ENCODE data around the gene CASKIN1. TPM values are rescaled to one million over a fixed set of nuclear protein-coding genes. Genes with fewer than 3 reads are reported as not detected.
"Not testable (repeated sequence)": the region's sequence is repeated elsewhere in the genome, so short reads cannot be mapped to it uniquely, and the experiment has no call there.

The CASKIN1 gene
- total RNA-seq, 1 donor, result under 0.01 TPM

DNA sequence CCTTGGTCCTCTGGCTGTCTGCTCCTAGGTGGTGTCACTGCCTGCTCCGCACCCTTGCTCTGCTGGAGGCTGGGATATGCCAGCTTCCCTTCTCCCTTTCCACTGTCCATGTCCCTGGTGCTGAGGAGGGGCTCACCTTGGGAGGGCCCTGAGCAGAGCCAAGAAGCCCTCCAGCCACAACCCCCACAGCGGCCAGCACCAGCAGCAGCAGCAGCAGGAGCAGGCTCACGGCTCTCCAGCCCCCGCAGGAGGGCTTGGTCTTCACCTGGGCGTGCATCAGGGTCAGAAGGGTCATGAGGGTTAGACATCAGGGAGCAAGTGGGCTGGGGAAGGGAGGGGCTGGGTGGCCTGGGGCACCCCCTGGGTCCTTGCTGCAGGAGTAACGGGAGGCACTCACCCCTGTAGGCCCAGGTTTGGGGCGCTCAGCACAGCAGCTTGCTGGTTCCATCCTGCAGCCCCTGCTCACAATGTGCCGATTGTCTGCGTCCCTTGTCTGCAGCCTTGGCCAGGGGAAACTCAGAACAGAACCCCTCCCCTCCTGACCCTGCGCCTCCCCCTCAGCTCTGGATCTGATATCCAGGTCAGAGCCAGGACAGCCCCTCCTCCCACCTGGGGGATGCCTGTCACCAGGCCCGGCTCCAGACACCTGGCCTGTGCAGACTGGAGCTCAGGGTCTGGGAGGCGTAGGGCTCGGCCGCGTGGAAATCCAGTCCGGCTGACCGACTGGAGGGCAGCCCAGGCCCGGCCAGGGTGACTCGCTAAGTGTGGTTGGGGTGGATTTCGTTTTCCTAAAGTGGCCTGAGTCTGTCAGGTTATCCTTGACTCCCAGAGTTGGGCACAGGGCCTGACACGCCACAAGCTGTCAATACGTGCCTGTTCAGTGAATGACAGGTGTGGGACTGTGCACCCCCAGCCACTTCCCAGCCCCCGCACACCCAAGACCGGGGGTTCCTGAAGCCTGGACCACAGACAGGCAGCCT lies 14.3 kb upstream of the CASKIN1 start, which contains the start of gene BRICD5:
BRICD5 (minus strand) TSS at position 478 of the 980 bp plus-strand sequence; CDS start at position 448, 30 bp downstream.
- DNase-seq (ENCODE audit: low read depth in 2 of 3, low spot score in 2 of 3), result no peak

GRCh38 chr16:2210009-2210332 lies 13.6 kb upstream of the CASKIN1 start:
- no peak for DNase-seq (ENCODE audit: low read depth in 2 of 3, low spot score in 2 of 3)

DNA sequence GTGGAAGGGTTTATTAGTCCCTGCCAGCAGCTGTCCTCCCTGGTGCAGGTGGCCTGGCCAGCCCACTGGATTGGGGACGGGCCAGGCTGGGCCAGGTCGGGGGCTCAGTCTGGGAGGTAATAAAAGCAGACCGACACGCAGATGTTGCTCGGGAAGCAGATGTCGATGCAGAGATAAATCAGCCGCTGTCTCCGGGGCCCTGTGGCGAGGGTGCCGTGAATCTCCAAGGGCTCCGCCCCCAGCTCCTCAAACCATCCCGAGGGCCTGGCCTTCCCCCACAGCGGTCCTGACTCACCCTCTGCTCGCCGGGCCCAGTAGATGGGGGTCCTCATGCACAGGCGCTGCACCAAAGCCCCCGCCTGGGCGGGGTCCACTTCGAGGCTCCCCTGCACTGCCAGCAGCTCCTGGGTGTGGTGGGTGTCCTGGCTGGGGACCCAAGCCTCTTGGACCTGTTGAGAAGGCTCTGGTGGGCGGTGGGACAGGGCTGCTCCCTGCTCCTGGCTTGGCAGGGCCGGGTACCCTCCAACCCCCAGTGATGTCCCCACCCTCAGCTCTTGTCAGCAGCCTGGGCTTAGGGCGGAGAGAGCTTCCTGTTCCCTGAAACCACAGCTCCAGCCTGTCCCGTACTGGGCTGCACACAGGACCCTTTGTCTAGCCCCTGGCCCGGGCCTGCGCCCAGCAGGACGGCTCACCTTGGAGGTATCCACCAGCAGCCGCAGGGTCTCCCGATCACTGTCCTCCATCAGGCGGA lies 13.0 kb upstream of the CASKIN1 start:
- DNase-seq (ENCODE audit: low read depth in 2 of 3, low spot score in 2 of 3), result no peak

GRCh38 chr16:2208772-2209171 lies 12.4 kb upstream of the CASKIN1 start:
- no peak for DNase-seq (ENCODE audit: low read depth in 2 of 3, low spot score in 2 of 3)

GRCh38 chr16:2208308-2208707 lies 11.9 kb upstream of the CASKIN1 start:
- no peak for DNase-seq (ENCODE audit: low read depth in 2 of 3, low spot score in 2 of 3)

DNA sequence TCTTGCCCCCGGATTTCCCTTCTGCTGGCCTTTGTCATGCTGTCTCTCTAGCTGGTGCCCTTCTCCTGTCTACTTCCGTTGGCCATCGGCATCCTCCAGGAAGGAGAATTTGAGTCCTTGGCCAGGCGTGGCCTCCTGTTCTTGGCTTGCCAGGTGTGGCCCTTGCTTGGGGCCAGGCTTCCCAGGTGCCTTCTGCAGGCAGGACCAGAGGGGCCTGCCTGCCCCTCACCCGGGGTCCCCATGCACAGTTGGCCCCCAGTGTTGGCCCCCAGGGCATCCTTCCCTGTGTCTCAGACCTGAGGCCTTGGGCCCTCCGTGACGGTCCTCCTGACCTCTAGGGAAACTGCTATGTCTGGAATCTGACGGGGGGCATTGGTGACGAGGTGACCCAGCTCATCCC lies 11.5 kb upstream of the CASKIN1 start:
- no peak for DNase-seq (ENCODE audit: low read depth in 2 of 3, low spot score in 2 of 3)

DNA sequence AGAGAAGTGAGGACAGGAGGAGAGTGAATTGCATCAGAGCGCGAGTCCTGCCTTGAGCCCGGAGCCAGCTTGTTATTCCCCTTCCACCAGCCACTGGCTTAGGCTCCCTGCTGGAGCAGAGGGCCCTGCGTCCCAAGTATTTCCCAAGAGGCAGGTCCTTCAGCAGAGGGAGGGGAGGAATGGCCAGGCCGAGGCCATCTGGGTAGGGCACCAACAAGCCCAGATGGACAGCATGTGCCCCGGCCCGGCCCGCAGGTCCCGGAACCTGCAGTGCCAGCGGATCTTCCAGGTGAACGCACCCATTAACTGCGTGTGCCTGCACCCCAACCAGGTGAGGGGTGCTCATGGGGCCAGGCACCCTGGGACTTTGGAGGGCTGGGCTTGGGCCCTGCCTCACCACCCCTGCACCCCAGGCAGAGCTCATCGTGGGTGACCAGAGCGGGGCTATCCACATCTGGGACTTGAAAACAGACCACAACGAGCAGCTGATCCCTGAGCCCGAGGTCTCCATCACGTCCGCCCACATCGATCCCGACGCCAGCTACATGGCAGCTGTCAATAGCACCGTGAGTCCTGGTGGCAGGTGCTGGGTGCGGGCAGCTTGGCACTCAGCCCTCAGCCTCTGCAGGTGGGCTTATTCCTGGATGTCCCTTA lies 10.5 kb upstream of the CASKIN1 start:
- no peak for DNase-seq (ENCODE audit: low read depth in 2 of 3, low spot score in 2 of 3)

DNA sequence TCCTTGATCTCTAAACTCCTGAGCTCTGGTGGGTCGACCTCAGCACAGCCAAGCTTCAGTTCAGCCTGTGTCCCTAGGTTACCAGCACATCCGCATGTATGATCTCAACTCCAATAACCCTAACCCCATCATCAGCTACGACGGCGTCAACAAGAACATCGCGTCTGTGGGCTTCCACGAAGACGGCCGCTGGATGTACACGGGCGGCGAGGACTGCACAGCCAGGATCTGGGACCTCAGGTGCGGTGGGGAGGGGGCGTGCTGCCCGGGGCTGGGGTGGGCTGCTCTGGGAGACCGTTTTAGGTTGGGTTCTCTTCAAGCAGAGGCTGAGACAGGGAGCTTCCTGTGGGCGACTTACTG lies 10.0 kb upstream of the CASKIN1 start:
- DNase-seq (ENCODE audit: low read depth in 2 of 3, low spot score in 2 of 3), result no peak

GRCh38 chr16:2205967-2206313 lies 9.5 kb upstream of the CASKIN1 start:
- no peak for DNase-seq (ENCODE audit: low read depth in 2 of 3, low spot score in 2 of 3)

GRCh38 chr16:2205104-2205966 lies 8.9 kb upstream of the CASKIN1 start, which contains the start of gene MLST8:
Gene MLST8, plus strand, starts transcription at chr16:2205454. Its CDS starts 632 bp downstream, at chr16:2206086.
- DNase-seq (ENCODE audit: low read depth in 2 of 3, low spot score in 2 of 3), result peak; percentile 91 to 97 (median 91)

DNA sequence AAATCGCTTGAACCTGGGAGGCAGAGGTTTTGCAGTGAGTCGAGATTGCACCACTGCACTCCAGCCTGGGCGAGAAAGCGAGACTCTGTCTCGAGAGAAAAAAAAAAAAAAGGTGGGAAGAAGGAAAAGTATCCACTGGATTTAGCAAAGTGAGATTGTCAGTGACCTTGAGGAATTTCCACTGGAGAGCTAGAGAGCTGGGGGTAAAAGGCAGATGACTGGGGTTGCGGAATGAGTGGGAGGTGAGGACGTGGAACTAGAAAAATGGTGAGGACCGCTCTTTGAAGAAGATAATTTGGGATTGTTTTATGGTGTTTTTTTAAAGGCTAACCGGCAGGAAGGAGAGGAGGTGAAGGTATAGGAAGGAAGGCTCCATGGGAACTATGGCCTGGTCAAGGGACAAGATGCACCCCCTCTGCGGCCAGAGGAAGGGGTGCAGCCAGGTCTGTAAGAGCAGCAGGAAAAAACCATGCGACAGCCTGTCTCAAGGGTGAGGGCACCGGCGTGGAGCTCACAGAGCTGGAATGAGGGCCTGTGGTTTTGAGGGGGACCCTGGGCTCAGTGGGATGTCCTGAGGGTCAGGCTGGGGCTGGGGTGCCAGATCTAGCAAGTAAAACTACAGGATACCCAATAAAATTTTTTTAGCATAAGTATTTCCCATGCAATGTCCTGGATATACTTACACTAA lies 8.2 kb upstream of the CASKIN1 start:
- no peak for DNase-seq (ENCODE audit: low read depth in 2 of 3, low spot score in 2 of 3)

GRCh38 chr16:2203119-2203688 lies 6.8 kb upstream of the CASKIN1 start:
- DNase-seq (ENCODE audit: low read depth in 2 of 3, low spot score in 2 of 3), result not testable (repeated sequence)

DNA sequence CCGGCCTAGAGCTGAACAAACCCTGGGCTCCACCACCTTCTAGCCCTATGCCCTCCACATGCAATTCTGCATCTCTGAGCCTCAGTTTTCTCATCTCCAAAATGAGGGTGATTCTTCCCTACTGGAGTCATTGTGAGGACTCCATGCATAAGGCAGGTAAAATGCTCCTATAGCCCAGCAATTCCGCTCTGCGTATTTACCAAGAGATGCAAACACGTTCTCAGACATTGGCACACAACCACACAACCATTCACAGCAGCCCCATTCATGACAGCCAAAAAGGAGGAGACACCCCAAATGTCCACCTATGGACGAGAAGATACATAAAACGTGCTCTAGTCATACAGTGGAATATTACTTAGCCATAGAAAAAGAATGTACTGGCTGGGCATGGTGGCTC lies 3.9 kb upstream of the CASKIN1 start:
- no peak for DNase-seq (ENCODE audit: low read depth in 2 of 3, low spot score in 2 of 3)

- no peak for DNase-seq (ENCODE audit: low read depth in 2 of 3, low spot score in 2 of 3)
Measured at GRCh38 chr16:2199621-2200139, 3.3 kb upstream of the CASKIN1 start.

GRCh38 chr16:2199095-2199494 lies 2.7 kb upstream of the CASKIN1 start:
- no peak for DNase-seq (ENCODE audit: low read depth in 2 of 3, low spot score in 2 of 3)

GRCh38 chr16:2198283-2198682 lies 1.9 kb upstream of the CASKIN1 start:
- no peak for DNase-seq (ENCODE audit: low read depth in 2 of 3, low spot score in 2 of 3)

- DNase-seq (ENCODE audit: low read depth in 2 of 3, low spot score in 2 of 3), result no peak
Measured at GRCh38 chr16:2197765-2198164, 1.4 kb upstream of the CASKIN1 start.

DNA sequence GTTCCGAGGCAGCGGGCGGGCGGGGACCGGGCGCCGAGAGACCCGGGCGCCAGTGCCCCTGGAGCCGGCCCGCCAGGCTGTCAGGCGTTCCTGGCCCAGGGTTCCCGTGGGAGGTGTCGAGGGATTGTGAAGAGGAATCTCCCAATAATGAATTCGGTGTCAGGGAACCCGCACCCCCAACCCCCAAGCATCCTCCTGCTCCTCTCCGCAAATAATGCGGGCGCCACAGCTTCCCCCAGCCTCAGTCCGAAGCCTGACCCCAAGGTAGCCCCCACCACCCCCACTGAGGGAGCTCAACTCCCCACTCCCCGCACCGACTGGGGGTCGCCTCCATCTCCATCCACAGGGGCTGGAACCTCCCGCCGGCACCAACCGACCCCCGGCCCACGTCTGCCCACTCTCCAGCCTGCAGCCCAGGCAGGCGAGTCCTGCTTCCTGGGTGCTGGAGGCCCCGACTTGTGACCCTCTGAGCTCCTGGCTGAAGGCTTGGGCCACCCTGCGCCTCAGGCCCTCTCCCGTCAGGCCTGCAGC lies 641 bp upstream of the CASKIN1 start:
- no peak for DNase-seq (ENCODE audit: low read depth in 2 of 3, low spot score in 2 of 3)

Measured in hematopoietic multipotent progenitor cell (in vitro differentiated cells).